ENCODE data around the gene NDUFA6. TPM values are rescaled to one million over a fixed set of nuclear protein-coding genes. Genes with fewer than 3 reads are reported as not detected.

NDUFA6 gene
- total and polyA plus RNA-seq, 2 of the 13 experiments (the other 11 are each of a cell fraction or from before 2014, with no cell fraction given), result 68.5 to 87.8 TPM

- TF ChIP-seq KIAA2018 (CRISPR knock-in tag; IDR thresholded peaks at IDR 0.05; ENCODE audit: borderline replicate concordance) (no peak), KDM2A (CRISPR knock-in tag; IDR thresholded peaks at IDR 0.05; ENCODE audit: borderline replicate concordance, low read depth) (peak; percentile 96), HMGXB3 (CRISPR knock-in tag; IDR thresholded peaks at IDR 0.05; ENCODE audit: borderline replicate concordance) (peak; percentile 96), POGZ (CRISPR knock-in tag; IDR thresholded peaks at IDR 0.05) (peak; percentile 66), EED (CRISPR knock-in tag; IDR thresholded peaks at IDR 0.05) (0 out of 2 replicates have a peak, but pooled peaks have one; percentile 52), PITX1 (CRISPR knock-in tag; IDR thresholded peaks at IDR 0.05) (peak; percentile 33; the same call in 1 of the 2 replicates), SOX13 (IDR thresholded peaks at IDR 0.05) (no peak; the same call in 1 of the 2 replicates), SOX13 (CRISPR knock-in tag; conservative IDR thresholded peaks at IDR 0.05 in 1 of 2, IDR thresholded peaks at IDR 0.05 in 1 of 2) (peak in 1 of 2 experiments; percentile 7; a peak in 1 of 4 replicates), ZNF253 (CRISPR knock-in tag; IDR thresholded peaks at IDR 0.05; ENCODE audit: borderline replicate concordance) (no peak), NCOA1 (CRISPR knock-in tag; IDR thresholded peaks at IDR 0.05) (no peak)
- TF ChIP-seq, protein P1, sequence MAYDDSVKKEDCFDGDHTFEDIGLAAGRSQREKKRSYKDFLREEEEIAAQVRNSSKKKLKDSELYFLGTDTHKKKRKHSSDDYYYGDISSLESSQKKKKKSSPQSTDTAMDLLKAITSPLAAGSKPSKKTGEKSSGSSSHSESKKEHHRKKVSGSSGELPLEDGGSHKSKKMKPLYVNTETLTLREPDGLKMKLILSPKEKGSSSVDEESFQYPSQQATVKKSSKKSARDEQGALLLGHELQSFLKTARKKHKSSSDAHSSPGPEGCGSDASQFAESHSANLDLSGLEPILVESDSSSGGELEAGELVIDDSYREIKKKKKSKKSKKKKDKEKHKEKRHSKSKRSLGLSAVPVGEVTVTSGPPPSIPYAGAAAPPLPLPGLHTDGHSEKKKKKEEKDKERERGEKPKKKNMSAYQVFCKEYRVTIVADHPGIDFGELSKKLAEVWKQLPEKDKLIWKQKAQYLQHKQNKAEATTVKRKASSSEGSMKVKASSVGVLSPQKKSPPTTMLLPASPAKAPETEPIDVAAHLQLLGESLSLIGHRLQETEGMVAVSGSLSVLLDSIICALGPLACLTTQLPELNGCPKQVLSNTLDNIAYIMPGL (CRISPR knock-in tag; IDR thresholded peaks at IDR 0.05; ENCODE audit: borderline replicate concordance in 1 of 2, low read depth in 1 of 2), result peak; percentile 97 to 98
Measured at GRCh38 chr22:42090596-42091454, at the start of gene NDUFA6 (continued).

All from HepG2 (cell line).